GM19395 (cell line): ENCODE data around the gene API5.

Source experiments
- ATAC-seq: cut with Tn5 transposase; IDR thresholded peaks from one replicate; pipeline ENCODE4 v1.9.1; 2021; ENCODE audit warnings: mild to moderate bottlenecking, moderate library complexity; ENCODE audit not compliant: unreplicated experiment

Gene API5

GRCh38 chr11:43359422-43359818 is 47.6 kb downstream of the API5 start:
- ATAC-seq: peak; percentile 63

GRCh38 chr11:43360361-43361032 is 48.7 kb downstream of the API5 start:
- ATAC-seq: no peak

GRCh38 chr11:43366677-43367076 is 54.9 kb downstream of the API5 start:
- ATAC-seq: peak; percentile 16

- peak; percentile 60 for ATAC-seq
Observed at GRCh38 chr11:43367382-43368178, 55.8 kb downstream of the API5 start.

GRCh38 chr11:43376065-43376464 is 64.3 kb downstream of the API5 start:
- no peak for ATAC-seq

GRCh38 chr11:43376594-43376993 is 64.8 kb downstream of the API5 start:
- ATAC-seq: no peak

GRCh38 chr11:43377389-43377788 is 65.6 kb downstream of the API5 start:
- no peak for ATAC-seq

- ATAC-seq: no peak
Observed at GRCh38 chr11:43378897-43379296, 67.1 kb downstream of the API5 start.

- ATAC-seq: no peak
Observed at GRCh38 chr11:43381802-43382201, 70.0 kb downstream of the API5 start.

- no peak for ATAC-seq
Observed at GRCh38 chr11:43382614-43383013, 70.8 kb downstream of the API5 start.

- ATAC-seq: no peak
Observed at GRCh38 chr11:43384393-43384792, 72.6 kb downstream of the API5 start.

GRCh38 chr11:43392713-43393112 is 80.9 kb downstream of the API5 start:
- no peak for ATAC-seq

GRCh38 chr11:43393765-43394355 is 82.1 kb downstream of the API5 start:
- no peak for ATAC-seq
